Activated CD4-positive, alpha-beta T cell treated with anti-CD3 and anti-CD28 coated beads for 24 hours (primary cell): ENCODE measurements around the gene TEX48.

Experiments
- DNase-seq, 2 donors: peaks; one replicate each; pipeline ENCODE4 v3.0.0-alpha.2; 2020; ENCODE audit warnings: low read depth in 2 of 2

Gene TEX48

GRCh38 chr9:114693248-114693855 lies 11.4 kb upstream of the TEX48 start:
- no peak for DNase-seq

- no peak for DNase-seq
These were observed 9.9 kb upstream of the TEX48 start for GRCh38 chr9:114691956-114692295.

DNA sequence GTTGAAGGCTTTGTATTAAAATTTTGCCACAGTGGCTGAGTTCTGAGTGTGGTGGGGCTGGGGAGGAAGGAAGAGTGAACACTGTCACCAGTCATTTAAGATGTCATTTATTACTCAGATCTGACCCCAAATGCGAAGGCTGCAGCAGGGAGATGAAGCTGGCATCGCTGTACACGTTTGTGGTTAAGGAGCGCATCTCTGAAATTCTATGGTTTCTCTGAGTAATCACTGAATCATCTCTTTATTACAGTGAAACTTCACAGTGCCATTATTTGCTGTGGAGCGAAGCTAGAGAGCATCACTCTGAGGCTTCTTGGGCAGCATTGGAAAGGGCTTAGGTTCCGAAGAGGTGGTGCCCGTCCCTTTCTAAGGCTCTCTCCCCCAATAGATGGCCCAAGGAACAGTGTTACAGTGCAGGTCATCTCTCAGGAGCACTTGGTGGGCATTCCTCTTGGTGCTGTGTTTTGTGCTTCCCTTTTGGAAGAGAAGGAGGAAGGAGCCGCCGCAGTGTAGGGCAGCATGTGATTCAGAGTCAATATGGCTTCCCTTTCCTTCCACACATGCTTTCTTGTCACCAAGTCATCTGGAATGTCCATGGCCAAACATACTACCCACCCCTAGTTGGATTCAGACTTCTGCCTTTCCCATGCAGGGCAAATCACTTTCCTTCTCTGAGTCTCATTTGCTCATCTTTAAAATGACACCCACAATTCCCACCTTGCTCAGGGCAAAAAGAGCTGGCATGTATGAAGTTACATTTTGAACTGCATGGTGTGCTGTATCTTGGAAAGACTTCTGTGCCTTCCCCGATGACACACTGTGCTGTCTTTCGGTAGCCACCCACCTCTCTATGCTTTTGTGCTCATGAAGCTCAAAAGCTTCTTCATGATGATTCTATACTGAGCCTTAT lies 9.3 kb upstream of the TEX48 start:
- DNase-seq: peak; percentile 50 to 61

DNA sequence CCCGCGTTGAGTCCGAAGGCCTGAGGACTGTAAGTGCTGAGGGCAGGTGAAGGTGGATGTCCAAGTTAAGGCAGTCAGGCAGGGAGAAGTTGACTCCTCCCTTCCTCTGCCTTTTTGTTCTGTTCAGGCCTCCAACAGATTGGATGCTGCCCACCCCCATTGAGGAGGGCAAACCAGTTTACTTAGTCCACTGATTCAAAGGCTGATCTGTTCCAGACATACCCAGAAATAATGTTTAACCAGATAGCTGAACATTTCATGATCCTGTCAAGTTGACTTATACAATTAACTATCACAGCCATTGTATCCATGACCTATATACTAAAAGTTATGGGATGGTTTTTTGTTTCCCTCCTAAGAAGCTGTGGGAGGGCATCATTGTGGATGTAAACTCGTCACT lies 8.3 kb upstream of the TEX48 start:
- no peak for DNase-seq

GRCh38 chr9:114689813-114690212 lies 7.8 kb upstream of the TEX48 start:
- no peak for DNase-seq

- DNase-seq: no peak
These were observed 7.1 kb upstream of the TEX48 start for GRCh38 chr9:114688909-114689610.

DNA sequence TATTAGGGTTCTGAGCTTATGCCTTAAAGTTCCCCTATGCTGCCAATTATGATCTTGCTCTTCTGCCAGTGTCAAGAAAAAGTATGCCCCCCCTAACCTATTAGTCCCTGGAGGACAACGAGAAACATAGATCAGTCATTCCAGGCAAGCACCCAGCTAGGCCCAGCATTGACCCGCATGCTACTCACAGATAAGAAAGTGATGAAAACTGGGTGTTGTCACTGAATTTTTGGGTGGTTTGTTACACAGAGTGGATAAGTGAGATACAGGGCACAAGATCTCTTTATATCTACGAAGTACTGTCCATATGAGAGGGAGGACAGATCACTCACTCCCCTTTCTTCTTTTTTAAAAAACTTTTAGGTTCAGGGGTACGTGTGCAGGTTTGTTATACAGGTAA lies 6.4 kb upstream of the TEX48 start:
- DNase-seq: no peak

GRCh38 chr9:114687034-114687433 lies 5.0 kb upstream of the TEX48 start:
- no peak for DNase-seq

- no peak for DNase-seq
These were observed 4.0 kb upstream of the TEX48 start for GRCh38 chr9:114685951-114686350.

GRCh38 chr9:114684036-114684435 lies 2.0 kb upstream of the TEX48 start:
- no peak for DNase-seq

GRCh38 chr9:114682846-114683245 lies 854 bp upstream of the TEX48 start:
- no peak for DNase-seq

DNA sequence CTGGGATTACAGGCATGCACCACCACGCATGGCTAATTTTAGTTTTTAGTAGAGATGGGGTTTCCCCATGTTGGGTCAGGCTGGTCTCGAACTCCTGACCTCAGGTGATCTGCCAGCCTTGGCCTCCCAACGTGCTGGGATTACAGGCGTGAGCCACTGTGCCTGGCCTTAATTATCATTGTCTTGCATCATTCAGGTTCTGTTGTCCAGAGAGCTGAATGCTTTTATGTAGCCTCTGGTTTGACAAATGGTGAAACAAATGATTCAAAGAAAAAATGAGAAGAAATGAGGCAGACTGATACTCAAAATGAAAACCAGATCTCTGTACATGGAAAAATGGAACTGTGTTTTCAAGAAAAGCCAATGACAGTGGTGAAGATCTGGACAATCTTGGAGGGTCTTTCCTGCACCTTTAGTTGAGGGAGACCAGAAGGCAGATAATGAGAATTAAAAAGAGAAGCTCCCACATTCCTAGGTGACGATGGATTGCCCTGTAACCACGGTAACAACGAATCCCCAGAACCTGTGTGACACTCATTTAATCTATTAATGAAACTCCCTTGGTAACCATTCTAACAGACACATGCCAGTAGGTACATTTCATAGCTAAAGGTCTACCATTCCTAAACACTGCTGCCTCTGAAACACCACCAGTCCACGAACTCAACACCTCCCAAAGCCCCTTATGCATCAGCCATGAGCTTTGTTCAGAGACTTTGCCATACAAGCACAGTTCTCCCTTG lies 1.6 kb downstream of the TEX48 start:
- DNase-seq: no peak

DNA sequence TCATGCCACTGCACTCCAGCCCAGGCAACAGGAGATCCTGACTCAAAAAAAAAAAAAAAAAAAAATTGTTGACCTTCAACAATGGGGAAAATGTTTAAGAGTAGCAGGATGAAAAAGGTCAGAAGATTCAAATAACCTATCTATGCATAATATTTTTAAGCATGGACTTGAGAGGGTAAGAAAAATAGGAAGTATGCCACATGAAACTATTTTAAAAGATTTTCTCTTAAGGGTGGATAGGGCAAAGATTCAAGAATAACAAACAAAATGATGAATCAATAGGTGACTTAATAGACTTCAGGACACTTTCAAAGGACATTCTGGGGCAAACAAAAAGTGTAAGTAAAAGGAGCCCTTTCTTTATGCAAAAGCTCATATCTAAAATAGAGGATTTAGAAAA lies 3.2 kb downstream of the TEX48 start:
- DNase-seq: no peak

DNA sequence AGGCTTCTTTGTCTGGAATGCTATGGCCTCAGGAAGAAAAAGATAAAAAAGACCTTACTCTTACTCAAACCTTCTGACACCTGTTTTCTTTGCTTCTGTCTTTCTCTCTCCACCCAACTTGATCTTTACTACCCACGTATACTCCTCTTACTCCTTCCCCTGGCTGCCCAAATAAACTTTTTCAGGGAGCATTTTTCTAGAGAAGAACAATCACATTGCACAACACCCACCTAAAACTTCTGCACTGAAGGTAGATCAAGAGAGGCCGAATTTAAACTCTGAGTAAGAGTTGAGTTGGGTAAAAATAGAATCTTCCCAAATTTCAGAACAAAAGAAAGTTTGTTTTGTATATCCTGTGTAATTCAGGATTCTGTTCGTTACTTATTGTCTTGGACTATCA lies 3.9 kb downstream of the TEX48 start:
- DNase-seq: no peak

DNA sequence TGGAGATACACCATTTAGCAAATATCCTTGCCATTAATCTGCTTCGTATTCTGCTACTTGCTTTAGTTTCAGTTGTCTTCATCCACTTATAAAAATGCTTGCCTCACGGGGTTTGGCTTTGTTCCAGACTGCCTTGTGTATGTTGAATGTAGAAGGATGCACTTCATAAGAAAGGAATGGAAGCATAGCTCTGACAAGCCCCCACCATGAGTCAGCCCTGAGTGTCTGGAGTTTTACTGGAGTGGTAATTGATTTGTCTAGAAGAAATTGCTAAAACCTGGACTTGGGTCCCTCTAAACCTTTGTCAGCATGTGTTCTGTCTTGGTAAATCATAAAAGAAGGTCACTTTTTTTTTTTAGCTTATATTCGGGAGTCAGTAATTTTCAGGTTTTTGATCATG lies 4.6 kb downstream of the TEX48 start:
- DNase-seq: no peak

GRCh38 chr9:114676901-114677300 lies 5.1 kb downstream of the TEX48 start:
- no peak for DNase-seq

DNA sequence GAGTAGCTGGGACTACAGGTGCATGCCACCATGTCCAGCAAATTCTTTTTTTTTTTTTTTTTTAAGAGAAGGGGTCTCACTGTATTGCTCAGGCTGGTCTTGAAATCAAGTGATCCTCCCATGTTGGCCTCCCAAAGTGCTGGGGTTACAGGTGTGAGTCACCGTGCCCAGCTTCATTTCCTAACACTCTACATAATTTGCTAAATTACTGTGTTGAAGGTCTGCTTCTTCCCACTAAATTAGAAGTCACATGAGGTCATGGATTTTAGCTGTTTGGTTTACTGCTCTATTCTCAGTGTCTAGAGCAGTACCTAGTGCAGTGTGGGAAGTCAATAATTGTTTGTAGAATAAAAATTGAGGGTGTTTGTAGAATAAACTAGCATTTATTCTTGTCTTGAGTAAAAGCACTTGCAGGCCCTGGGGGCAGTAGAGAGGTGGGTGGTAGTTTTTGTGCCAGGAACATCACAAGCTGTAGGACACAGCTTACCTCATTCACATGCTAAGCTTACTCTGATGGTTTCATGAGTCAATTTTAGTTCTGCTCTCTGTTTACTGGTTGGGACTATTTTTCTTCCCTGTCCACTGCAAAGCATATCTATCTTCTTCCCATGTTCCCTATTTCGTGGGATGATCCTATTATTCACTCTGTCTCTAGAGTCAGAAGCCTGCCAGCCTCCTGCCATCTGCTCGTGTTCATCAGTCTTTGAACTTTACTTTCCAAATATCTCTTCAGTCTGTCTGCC lies 7.0 kb downstream of the TEX48 start:
- no peak for DNase-seq

GRCh38 chr9:114674076-114674797 lies 7.8 kb downstream of the TEX48 start:
- DNase-seq: no peak

DNA sequence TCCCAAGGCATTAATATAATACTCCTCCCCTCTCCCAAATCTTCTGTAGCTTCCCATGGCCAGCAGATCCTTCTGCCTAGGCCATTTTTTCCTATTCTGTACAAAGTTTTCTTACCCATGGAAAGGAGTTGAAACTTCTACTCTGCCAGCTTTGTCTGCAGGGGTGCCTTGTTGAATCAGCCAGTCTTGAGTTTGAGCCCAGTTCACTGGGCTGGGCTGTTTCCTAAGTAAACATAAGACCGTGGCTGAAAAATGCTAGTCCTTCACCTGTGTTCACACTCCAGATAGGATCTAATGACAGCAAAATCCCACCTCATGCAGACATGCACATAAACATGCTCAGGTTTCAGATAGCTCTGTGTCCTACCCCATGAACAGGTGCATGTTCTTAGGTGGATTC lies 10.4 kb downstream of the TEX48 start:
- no peak for DNase-seq

DNA sequence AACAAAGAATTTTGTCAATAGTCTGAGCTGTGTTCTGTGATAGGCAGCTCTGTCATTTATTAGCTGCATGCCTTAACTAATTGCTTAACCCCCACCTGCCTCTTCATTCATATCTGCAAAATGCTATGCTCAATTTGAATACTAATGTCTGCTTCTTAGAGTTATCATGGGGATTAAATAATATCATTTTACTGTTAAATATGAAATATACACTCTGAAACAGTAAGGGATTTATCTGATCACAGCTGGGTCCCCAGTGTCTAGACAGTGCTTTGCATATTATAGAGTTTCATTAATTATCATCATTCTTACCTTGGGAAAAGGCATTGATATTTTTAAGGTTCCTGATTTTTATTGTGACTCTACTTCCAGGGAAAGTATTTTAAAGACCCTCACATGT lies 12.0 kb downstream of the TEX48 start:
- DNase-seq: no peak

- no peak for DNase-seq
These were observed 13.8 kb downstream of the TEX48 start for GRCh38 chr9:114668146-114668545.
